NT2/D1 (cell line): Measurements from ENCODE around the gene AMBRA1.

Experiments
- YY1 ChIP-seq: IDR thresholded peaks from 2 replicates; pipeline ENCODE4 v1.6.1; 2011; ENCODE audit not compliant: insufficient read length, insufficient read depth
- ZNF274 ChIP-seq: IDR thresholded peaks from 2 replicates; pipeline ENCODE4 v1.6.1; 2011; ENCODE audit warnings: mild to moderate bottlenecking, low read depth, low read length

GRCh38 chr11:46541593-46542371 is 52.0 kb downstream of the AMBRA1 start:
- TF ChIP-seq YY1 (no peak), ZNF274 (no peak)
